BJ (cell line): ENCODE results near the gene NIPAL3. TPM values are rescaled to one million over a fixed set of nuclear protein-coding genes. Genes with fewer than 3 reads are reported as not detected.

Experiments used
- CTCF ChIA-PET: fragments of 350-600 bp; formaldehyde crosslinking; extraction: SDS; loops from one replicate; lab custom pipeline; 2021; ENCODE audit warnings: antibody characterized with exemption, inconsistent platforms; lab: Yijun Ruan, JAX
- POLR2A ChIA-PET: fragments of 300-600 bp; sonication (Branson Sonifier 250); formaldehyde crosslinking; extraction: SDS; loops from one replicate; lab custom pipeline; 2021; ENCODE audit warnings: antibody characterized with exemption; lab: Charles Lee
- DNase-seq: peaks from one replicate; pipeline ENCODE4 v3.0.0-alpha.2; 2011; ENCODE audit warnings: low read depth
- H3K27me3 ChIP-seq: 2 replicates; pipeline ENCODE4 v1.6.0; 2011; ENCODE audit warnings: low read length; ENCODE audit not compliant: control insufficient read depth, insufficient read depth
- H3K36me3 ChIP-seq: 2 replicates; pipeline ENCODE4 v1.5.1; 2011; ENCODE audit warnings: low read length; ENCODE audit not compliant: control insufficient read depth, insufficient read depth
- H3K4me3 ChIP-seq: 2 replicates; pipeline ENCODE4 v1.5.1; 2011; ENCODE audit warnings: low read depth, mild to moderate bottlenecking, control low read depth, low read length
- polyA plus RNA-seq: library from polyadenylated mRNA; depleted of rRNA; stranded (reverse); fragments of >200 nt; gene quantifications from 2 replicates; pipeline ENCODE4 v1.2.3, GENCODE V29; 2011
- TF ChIP-seq, protein P1 (sequence below): IDR thresholded peaks from 2 replicates; pipeline ENCODE4 v1.5.1; 2011; ENCODE audit warnings: low read depth, mild to moderate bottlenecking, control low read depth, inconsistent platforms, low read length, moderate library complexity; ENCODE audit not compliant: insufficient read depth

The NIPAL3 gene
- polyA plus RNA-seq, 1 experiment: 74.5 TPM

- TF ChIP-seq, protein P1, sequence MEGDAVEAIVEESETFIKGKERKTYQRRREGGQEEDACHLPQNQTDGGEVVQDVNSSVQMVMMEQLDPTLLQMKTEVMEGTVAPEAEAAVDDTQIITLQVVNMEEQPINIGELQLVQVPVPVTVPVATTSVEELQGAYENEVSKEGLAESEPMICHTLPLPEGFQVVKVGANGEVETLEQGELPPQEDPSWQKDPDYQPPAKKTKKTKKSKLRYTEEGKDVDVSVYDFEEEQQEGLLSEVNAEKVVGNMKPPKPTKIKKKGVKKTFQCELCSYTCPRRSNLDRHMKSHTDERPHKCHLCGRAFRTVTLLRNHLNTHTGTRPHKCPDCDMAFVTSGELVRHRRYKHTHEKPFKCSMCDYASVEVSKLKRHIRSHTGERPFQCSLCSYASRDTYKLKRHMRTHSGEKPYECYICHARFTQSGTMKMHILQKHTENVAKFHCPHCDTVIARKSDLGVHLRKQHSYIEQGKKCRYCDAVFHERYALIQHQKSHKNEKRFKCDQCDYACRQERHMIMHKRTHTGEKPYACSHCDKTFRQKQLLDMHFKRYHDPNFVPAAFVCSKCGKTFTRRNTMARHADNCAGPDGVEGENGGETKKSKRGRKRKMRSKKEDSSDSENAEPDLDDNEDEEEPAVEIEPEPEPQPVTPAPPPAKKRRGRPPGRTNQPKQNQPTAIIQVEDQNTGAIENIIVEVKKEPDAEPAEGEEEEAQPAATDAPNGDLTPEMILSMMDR: no peak
- no peak for DNase-seq
- POLR2A ChIA-PET: interaction anchor here (0.6 kb wide), 1 partner anchor 206 kb away, joined by 3 read pairs; no protein-coding TSS in a partner anchor
- no peaks in the 10 kb centered on the region for H3K27me3 ChIP-seq
- CTCF ChIA-PET: interaction anchor here (0.8 to 6.6 kb wide), 23 partner anchors 7 to 322 kb away, joined by 3 to 437 read pairs (median 14); partner anchors contain the start of gene NIPAL3
- no peak overlapping the region for H3K4me3 ChIP-seq
- no peaks in the 10 kb centered on the region for H3K36me3 ChIP-seq
Observed at GRCh38 chr1:24392982-24393650, 22.5 kb upstream of the NIPAL3 start.

DNA sequence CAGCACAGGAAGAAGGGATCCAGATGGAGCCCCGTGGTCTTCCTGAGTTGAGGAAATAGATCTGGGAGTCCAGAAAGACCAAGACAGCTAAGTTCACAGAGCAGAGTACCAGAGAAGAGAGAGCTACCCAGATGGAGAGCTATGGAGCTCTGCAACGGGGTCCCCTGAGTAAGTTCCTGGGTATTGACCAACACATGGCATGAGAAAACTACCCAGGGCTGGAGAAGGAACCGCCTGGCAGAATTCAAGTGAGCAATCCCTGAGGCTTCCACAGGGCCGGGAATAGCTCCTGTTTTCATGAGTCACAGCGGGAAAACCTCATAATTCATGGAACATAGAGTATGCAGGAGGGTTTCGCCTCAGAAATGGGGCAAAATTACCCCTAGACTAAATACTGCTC lies 21.7 kb upstream of the NIPAL3 start:
- Histone ChIP-seq H3K27me3 (no peaks in the 10 kb centered on the region), H3K36me3 (no peaks in the 10 kb centered on the region), H3K4me3 (no peak overlapping the region)
- ChIA-PET CTCF (interaction anchor here (0.7 to 6.6 kb wide), 16 partner anchors 10 to 323 kb away, joined by 3 to 437 read pairs (median 25); partner anchors contain the start of gene NIPAL3), POLR2A (interaction anchor here (0.5 to 0.6 kb wide), 4 partner anchors 16 to 224 kb away, joined by 3 to 4 read pairs (median 3); no protein-coding TSS in a partner anchor)
- TF ChIP-seq, protein P1: no peak
- DNase-seq: no peak

DNA sequence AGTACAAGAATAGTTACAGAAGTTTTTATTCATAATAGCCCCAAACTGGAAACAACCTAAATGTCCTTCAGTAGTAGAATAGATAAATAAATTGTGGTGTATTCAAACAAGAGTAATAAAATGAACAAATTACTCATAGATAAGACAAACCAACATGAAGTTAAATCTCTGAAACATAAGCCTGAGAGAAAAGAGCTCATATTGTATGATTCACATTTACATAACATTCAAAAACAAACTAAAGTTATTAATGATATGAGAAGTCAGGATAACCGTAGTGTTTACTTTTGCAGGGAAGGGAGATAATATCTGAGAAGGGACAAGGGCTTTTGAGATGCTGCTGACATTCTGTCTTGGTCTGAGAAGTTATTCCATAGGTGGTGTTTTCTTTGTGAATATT lies 15.5 kb upstream of the NIPAL3 start:
- H3K27me3 ChIP-seq: no peaks in the 10 kb centered on the region
- no peak overlapping the region for H3K4me3 ChIP-seq
- H3K36me3 ChIP-seq: no peaks in the 10 kb centered on the region; the same call in 1 of the 2 replicates
- CTCF ChIA-PET: interaction anchor here (1.8 to 2.0 kb wide), 3 partner anchors 8 to 201 kb away, joined by 6 to 13 read pairs (median 8); no protein-coding TSS in a partner anchor
- no peak for DNase-seq
- POLR2A ChIA-PET: no interaction called here
- TF ChIP-seq, protein P1: no peak

GRCh38 chr1:24403806-24404205 lies 11.8 kb upstream of the NIPAL3 start:
- ChIA-PET CTCF (interaction anchor here (1.5 to 4.5 kb wide), 2 partner anchors 11 to 202 kb away, joined by 4 to 26 read pairs; no protein-coding TSS in a partner anchor), POLR2A (no interaction called here)
- no peak for DNase-seq
- TF ChIP-seq, protein P1: no peak
- H3K4me3 ChIP-seq: no peak overlapping the region
- no peaks in the 10 kb centered on the region for H3K27me3 ChIP-seq
- no peaks in the 10 kb centered on the region; the same call in 1 of the 2 replicates for H3K36me3 ChIP-seq

DNA sequence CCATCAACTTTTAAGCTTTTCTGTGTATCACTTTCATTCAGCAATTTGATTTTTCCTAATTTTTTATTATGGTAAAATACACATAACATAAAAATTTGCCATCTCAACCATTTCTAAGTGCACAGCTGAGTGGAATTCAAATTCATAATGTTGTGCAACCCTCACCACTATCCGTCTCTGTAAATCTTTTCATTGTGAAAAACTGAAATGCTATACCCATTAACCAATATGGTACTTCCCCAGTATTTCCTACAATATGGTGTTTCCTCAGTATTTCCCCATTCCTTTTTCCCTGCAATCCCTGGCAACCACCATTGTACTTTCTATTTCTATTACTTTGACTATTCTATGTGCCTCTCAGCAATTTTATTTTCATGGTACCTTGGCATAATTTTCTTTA lies 8.8 kb upstream of the NIPAL3 start:
- TF ChIP-seq, protein P1: no peak
- CTCF ChIA-PET: no interaction called here

More for the DNA sequence above, 8.8 kb upstream of the NIPAL3 start:
- Histone ChIP-seq H3K4me3 (no peak overlapping the region), H3K36me3 (no peaks in the 10 kb centered on the region), H3K27me3 (no peaks in the 10 kb centered on the region)
- no peak for DNase-seq
- POLR2A ChIA-PET: no interaction called here
